ENCODE data around the gene MAN2B2. TPM values are rescaled to one million over a fixed set of nuclear protein-coding genes. Genes with fewer than 3 reads are reported as not detected.

MAN2B2 gene
- total and polyA plus RNA-seq, 8 donors: 6.1 to 49.4 (median 13.9) TPM

DNA sequence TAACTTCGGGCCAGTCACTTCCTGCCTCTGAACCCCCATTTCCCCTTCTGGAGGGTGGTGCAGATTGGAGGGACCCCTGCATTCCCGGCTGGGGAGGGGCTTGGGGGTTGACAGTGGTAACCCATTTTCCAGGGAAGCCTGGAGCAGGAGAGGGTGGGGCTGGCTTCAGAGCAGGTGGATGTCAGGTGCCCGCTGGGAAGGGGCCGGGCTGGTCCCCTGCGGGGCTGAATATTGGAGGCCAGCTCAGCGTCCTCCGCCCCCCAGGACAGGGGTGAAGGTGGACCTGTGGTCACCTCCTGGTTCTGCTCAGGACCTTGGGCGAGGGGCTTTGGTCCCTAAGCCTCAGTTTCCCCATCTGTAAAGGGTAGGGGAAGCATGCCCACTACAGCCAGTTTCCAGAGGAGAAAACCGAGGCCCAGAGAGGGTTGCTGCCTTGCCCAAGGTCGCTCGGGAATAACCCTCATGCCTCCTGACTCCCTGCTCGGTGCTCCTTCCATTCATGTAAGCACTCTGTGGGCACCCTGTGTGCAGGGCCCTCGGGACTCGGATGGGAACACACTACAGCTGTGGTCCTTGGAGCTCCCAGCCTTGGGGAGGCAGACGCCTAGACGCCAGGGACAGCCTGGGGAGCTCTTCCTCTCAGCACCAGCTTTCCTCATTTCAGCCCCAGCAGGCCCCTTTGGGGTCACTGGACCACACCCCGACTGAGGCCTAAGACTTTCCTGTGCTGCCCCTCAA is 683 bp downstream of the MAN2B2 start:
- H3K27ac ChIP-seq: peak overlapping the region; percentile 72 to 88 (median 82)
- H3K4me1 ChIP-seq: peaks cover 19 to 34% (median 29%) of the 10 kb centered on the region in 4 donors
- peaks cover 20 to 40% (median 39%) of the 10 kb centered on the region in 4 donors for H3K36me3 ChIP-seq
- no peaks in the 10 kb centered on the region for H3K27me3 ChIP-seq
- H3K4me3 ChIP-seq: peak overlapping the region; percentile 79 to 88 (median 86)
- no peaks in the 10 kb centered on the region for H3K9me3 ChIP-seq
- 35 to 54% (median 48%) methylated on average over 12 to 17 of the region's 17 CpGs for WGBS, 5 donors
- TF ChIP-seq POLR2A (IDR thresholded peaks at IDR 0.05): no peak
- TF ChIP-seq, protein P1, sequence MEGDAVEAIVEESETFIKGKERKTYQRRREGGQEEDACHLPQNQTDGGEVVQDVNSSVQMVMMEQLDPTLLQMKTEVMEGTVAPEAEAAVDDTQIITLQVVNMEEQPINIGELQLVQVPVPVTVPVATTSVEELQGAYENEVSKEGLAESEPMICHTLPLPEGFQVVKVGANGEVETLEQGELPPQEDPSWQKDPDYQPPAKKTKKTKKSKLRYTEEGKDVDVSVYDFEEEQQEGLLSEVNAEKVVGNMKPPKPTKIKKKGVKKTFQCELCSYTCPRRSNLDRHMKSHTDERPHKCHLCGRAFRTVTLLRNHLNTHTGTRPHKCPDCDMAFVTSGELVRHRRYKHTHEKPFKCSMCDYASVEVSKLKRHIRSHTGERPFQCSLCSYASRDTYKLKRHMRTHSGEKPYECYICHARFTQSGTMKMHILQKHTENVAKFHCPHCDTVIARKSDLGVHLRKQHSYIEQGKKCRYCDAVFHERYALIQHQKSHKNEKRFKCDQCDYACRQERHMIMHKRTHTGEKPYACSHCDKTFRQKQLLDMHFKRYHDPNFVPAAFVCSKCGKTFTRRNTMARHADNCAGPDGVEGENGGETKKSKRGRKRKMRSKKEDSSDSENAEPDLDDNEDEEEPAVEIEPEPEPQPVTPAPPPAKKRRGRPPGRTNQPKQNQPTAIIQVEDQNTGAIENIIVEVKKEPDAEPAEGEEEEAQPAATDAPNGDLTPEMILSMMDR (IDR thresholded peaks at IDR 0.05): no peak
- TF ChIP-seq EP300 (IDR thresholded peaks at IDR 0.05): no peak
- TF ChIP-seq POLR2AphosphoS5 (IDR thresholded peaks at IDR 0.05): no peak
- DNase-seq: no peak
- intact Hi-C loops (cut with DNase I; ENCODE audit: low total_unique reads): loop anchor here (10.0 kb wide), 1 partner anchor 539 kb away; no protein-coding TSS in a partner anchor

DNA sequence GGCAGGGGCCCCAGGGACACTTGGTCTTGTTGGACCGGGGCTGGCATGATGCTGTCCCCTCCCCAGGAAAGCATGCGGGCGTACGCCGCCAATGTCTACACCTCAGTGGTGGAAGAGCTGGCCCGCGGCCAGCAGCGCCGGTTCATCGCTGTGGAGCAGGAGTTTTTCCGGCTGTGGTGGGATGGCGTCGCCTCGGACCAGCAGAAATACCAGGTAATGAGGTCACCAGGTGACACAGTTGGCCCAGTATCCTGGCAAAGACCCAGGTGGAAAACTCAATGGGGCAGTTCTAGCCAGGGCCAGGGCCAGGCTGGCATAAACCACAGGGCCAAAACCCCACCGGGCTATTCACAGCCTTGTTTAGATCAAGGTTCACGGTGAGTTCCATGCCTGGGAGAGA is 1.5 kb downstream of the MAN2B2 start:
- peak overlapping the region in 3 of 5 donors; percentile 82 to 88 (median 82) for H3K27ac ChIP-seq
- WGBS, 5 donors: 26 to 67% (median 45%) methylated on average over 14 to 16 of the region's 16 CpGs
- peaks cover 19 to 34% (median 29%) of the 10 kb centered on the region in 4 donors for H3K4me1 ChIP-seq
- H3K36me3 ChIP-seq: peaks cover 26 to 49% (median 47%) of the 10 kb centered on the region in 4 donors
- peak overlapping the region in 1 of 4 donors; percentile 83 for H3K4me3 ChIP-seq
- no peak for TF ChIP-seq POLR2A (IDR thresholded peaks at IDR 0.05)
- H3K27me3 ChIP-seq: no peaks in the 10 kb centered on the region
- DNase-seq: peak in 1 of 2 donors; percentile 85
- intact Hi-C loops (cut with DNase I; ENCODE audit: low total_unique reads): loop anchor here (10.0 kb wide), 1 partner anchor 538 kb away; no protein-coding TSS in a partner anchor
- H3K9me3 ChIP-seq: no peaks in the 10 kb centered on the region

DNA sequence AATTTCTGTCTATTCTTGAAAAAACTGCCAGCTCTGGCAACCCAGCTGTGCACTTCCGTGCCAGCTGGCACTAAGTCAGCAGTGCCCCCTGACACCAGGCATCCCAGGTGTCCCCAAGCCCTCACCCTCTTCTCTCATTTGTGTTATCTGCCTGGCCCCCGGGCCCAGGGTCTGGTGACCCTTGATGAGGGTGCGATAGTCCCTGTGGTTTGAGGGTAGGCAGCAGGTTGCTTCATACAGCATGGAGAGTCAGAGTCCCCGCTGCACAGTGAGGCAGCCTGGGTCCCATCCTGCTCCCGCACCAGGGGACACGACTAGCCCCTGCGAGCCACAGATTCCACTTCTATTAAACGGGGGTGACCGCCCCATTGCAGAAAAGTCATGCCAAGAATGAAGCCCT is 1.9 kb downstream of the MAN2B2 start:
- no peak for DNase-seq
- Histone ChIP-seq H3K36me3 (peaks cover 26 to 53% (median 51%) of the 10 kb centered on the region in 4 donors), H3K27me3 (no peaks in the 10 kb centered on the region), H3K4me3 (no peak overlapping the region), H3K27ac (peak overlapping the region in 3 of 5 donors; percentile 48 to 88 (median 82)), H3K9me3 (no peaks in the 10 kb centered on the region), H3K4me1 (peaks cover 19 to 34% (median 29%) of the 10 kb centered on the region in 4 donors)
- intact Hi-C loops (cut with DNase I; ENCODE audit: low total_unique reads): loop anchor here (10.0 kb wide), 1 partner anchor 538 kb away; no protein-coding TSS in a partner anchor
- TF ChIP-seq POLR2A (IDR thresholded peaks at IDR 0.05): no peak
- WGBS, 5 donors: 84 to 94% (median 89%) methylated on average over 7 to 9 of the region's 9 CpGs

GRCh38 chr4:6577409-6577808 is 2.4 kb downstream of the MAN2B2 start:
- Histone ChIP-seq H3K4me3 (no peak overlapping the region), H3K36me3 (peaks cover 26 to 58% (median 56%) of the 10 kb centered on the region in 4 donors), H3K27ac (no peak overlapping the region), H3K4me1 (peaks cover 19 to 34% (median 29%) of the 10 kb centered on the region in 4 donors), H3K27me3 (no peaks in the 10 kb centered on the region), H3K9me3 (peaks cover 0 to under 1% (median 0%) of the 10 kb centered on the region in 4 donors)
- no peak for DNase-seq
- TF ChIP-seq EP300 (IDR thresholded peaks at IDR 0.05): no peak
- no peak for TF ChIP-seq POLR2A (IDR thresholded peaks at IDR 0.05)
- no peak for TF ChIP-seq POLR2AphosphoS5 (IDR thresholded peaks at IDR 0.05)
- TF ChIP-seq, protein P1 (IDR thresholded peaks at IDR 0.05): no peak
- 96 to 98% (median 97%) methylated on average over 9 to 10 of the region's 10 CpGs for WGBS, 5 donors
- intact Hi-C loops (cut with DNase I; ENCODE audit: low total_unique reads): loop anchor here (10.0 kb wide), 1 partner anchor 537 kb away; no protein-coding TSS in a partner anchor

DNA sequence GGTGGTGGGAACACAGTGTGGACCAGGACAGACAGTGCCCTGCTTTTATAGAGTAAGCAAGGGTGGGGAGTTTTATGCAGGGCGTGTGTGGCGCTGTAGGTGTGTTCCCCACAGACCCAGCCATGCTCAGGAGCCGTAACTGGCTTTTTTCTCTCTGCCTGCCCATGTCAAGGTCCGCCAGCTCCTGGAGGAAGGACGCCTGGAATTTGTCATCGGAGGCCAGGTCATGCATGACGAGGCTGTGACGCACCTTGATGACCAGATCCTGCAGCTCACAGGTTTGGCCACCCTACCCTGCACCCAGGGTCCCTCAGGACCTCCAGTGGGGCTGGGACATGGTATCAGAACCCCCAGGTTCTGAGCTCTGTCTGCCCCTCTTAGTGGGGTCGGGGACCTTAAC is 3.2 kb downstream of the MAN2B2 start:
- Histone ChIP-seq H3K27me3 (no peaks in the 10 kb centered on the region), H3K9me3 (peaks cover 0 to 8% (median 4%) of the 10 kb centered on the region in 4 donors), H3K4me1 (peaks cover 19 to 34% (median 29%) of the 10 kb centered on the region in 4 donors), H3K4me3 (no peak overlapping the region), H3K36me3 (peaks cover 26 to 66% (median 64%) of the 10 kb centered on the region in 4 donors), H3K27ac (no peak overlapping the region)
- DNase-seq: no peak
- WGBS, 5 donors: 94 to 98% (median 97%) methylated on average over 9 of the region's 9 CpGs
- TF ChIP-seq, protein P1 (IDR thresholded peaks at IDR 0.05): no peak
- TF ChIP-seq EP300 (IDR thresholded peaks at IDR 0.05) (no peak), POLR2AphosphoS5 (IDR thresholded peaks at IDR 0.05) (no peak), POLR2A (IDR thresholded peaks at IDR 0.05) (no peak)
- intact Hi-C loops (cut with DNase I; ENCODE audit: low total_unique reads): loop anchor here (10.0 kb wide), 1 partner anchor 537 kb away; no protein-coding TSS in a partner anchor
